Fibroblast of skin of right biceps (primary cell): Measurements from ENCODE around the gene ZBED4.

ENCODE experiments used
- DNase-seq: peaks from one replicate; pipeline ENCODE4 v3.0.0-alpha.2; 2013

Gene ZBED4

GRCh38 chr22:49853981-49854831 is 562 bp downstream of the ZBED4 start:
- DNase-seq: peak; percentile 13

- DNase-seq: no peak
Measured at GRCh38 chr22:49855251-49855911, 1.7 kb downstream of the ZBED4 start.

GRCh38 chr22:49856343-49856742 is 2.7 kb downstream of the ZBED4 start:
- no peak for DNase-seq

- DNase-seq: no peak
Measured at GRCh38 chr22:49856766-49857618, 3.3 kb downstream of the ZBED4 start.

GRCh38 chr22:49858827-49859226 is 5.2 kb downstream of the ZBED4 start:
- DNase-seq: no peak

GRCh38 chr22:49861642-49862495 is 8.2 kb downstream of the ZBED4 start:
- DNase-seq: no peak

GRCh38 chr22:49862496-49862776 is 8.8 kb downstream of the ZBED4 start:
- DNase-seq: no peak

- no peak for DNase-seq
Measured at GRCh38 chr22:49863931-49864330, 10.3 kb downstream of the ZBED4 start.

GRCh38 chr22:49865156-49865555 is 11.5 kb downstream of the ZBED4 start:
- no peak for DNase-seq

- DNase-seq: no peak
Measured at GRCh38 chr22:49866134-49866533, 12.5 kb downstream of the ZBED4 start.

- no peak for DNase-seq
Measured at GRCh38 chr22:49866646-49867045, 13.0 kb downstream of the ZBED4 start.

- DNase-seq: no peak
Measured at GRCh38 chr22:49867303-49868265, 13.9 kb downstream of the ZBED4 start.

GRCh38 chr22:49869086-49869830 is 15.6 kb downstream of the ZBED4 start:
- DNase-seq: no peak

- DNase-seq: no peak
Measured at GRCh38 chr22:49869845-49870712, 16.4 kb downstream of the ZBED4 start.

- no peak for DNase-seq
Measured at GRCh38 chr22:49871482-49871881, 17.8 kb downstream of the ZBED4 start.

GRCh38 chr22:49872347-49872746 is 18.7 kb downstream of the ZBED4 start:
- no peak for DNase-seq

GRCh38 chr22:49873228-49873940 is 19.7 kb downstream of the ZBED4 start:
- no peak for DNase-seq

- no peak for DNase-seq
Measured at GRCh38 chr22:49877642-49878041, 24.0 kb downstream of the ZBED4 start.

- no peak for DNase-seq
Measured at GRCh38 chr22:49878206-49878605, 24.6 kb downstream of the ZBED4 start.
